Measurements from ENCODE around the gene EIF4E1B.

Gene EIF4E1B

DNA sequence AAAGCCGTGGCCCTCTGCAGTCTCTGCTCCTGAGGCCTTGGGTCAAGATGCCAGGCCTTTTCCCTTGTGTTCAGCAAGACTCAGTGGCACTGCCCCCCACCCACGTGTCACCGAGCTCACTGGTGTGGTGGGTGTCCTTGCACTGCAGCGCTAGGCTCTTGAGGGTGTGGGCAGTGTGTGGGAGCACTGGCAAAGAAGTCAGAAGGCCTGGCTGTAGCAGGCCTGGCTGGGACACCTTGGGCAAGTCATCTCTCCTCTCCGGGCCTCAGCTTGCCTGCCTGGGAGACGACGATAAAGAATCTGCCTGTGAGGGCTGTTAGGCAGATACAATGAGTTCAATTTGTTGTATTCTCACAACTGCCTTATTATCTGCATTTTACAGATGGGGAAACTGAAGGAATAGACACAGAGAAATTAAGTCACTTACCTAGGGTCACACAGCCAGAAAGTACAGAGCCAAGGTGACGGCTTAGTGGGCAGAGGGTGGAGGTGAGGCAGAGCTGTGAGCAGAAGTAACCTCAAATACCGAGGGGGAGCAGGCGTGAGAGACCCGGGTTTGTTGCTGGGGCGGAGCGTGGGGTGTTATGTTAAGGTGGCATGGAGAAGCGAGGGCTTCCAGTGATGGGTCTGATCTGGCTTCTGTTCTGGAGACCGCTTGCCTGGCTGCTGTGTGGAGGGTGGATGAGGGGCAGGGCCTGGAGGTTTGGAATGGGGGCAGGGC lies 18.2 kb downstream of the EIF4E1B start:
- peak overlapping the region; percentile 93 for H3K4me3 ChIP-seq (ENCODE audit: control insufficient read depth, low read depth, low read length)
- DNase-seq (ENCODE audit: low read depth), result no peak
- no peak for TF ChIP-seq CTCF (IDR thresholded peaks at IDR 0.05; ENCODE audit: control insufficient read depth, insufficient read depth, low read depth, low read length, missing control alignments)

GRCh38 chr5:176650354-176650884 lies 19.9 kb downstream of the EIF4E1B start:
- DNase-seq (ENCODE audit: low read depth), result no peak
- no peak overlapping the region for H3K4me3 ChIP-seq (ENCODE audit: control insufficient read depth, low read depth, low read length)

GRCh38 chr5:176651472-176651980 lies 21.1 kb downstream of the EIF4E1B start:
- TF ChIP-seq CTCF (IDR thresholded peaks at IDR 0.05; ENCODE audit: control insufficient read depth, insufficient read depth, low read depth, low read length, missing control alignments), result no peak
- no peak for DNase-seq (ENCODE audit: low read depth)

More at GRCh38 chr5:176650354-176650884, 19.9 kb downstream of the EIF4E1B start:
- TF ChIP-seq CTCF (IDR thresholded peaks at IDR 0.05; ENCODE audit: control insufficient read depth, insufficient read depth, low read depth, low read length, missing control alignments), result no peak

GRCh38 chr5:176652136-176652535 lies 21.7 kb downstream of the EIF4E1B start:
- no peak for DNase-seq (ENCODE audit: low read depth)
- TF ChIP-seq CTCF (IDR thresholded peaks at IDR 0.05; ENCODE audit: control insufficient read depth, insufficient read depth, low read depth, low read length, missing control alignments), result no peak
- H3K4me3 ChIP-seq (ENCODE audit: control insufficient read depth, low read depth, low read length), result no peak overlapping the region

More at GRCh38 chr5:176651472-176651980, 21.1 kb downstream of the EIF4E1B start:
- no peak overlapping the region for H3K4me3 ChIP-seq (ENCODE audit: control insufficient read depth, low read depth, low read length)

GRCh38 chr5:176653401-176654385 lies 23.2 kb downstream of the EIF4E1B start:
- H3K4me3 ChIP-seq (ENCODE audit: control insufficient read depth, low read depth, low read length), result no peak overlapping the region
- TF ChIP-seq CTCF (IDR thresholded peaks at IDR 0.05; ENCODE audit: control insufficient read depth, insufficient read depth, low read depth, low read length, missing control alignments), result no peak
- DNase-seq (ENCODE audit: low read depth), result no peak

- no peak for TF ChIP-seq CTCF (IDR thresholded peaks at IDR 0.05; ENCODE audit: control insufficient read depth, insufficient read depth, low read depth, low read length, missing control alignments)
- no peak for DNase-seq (ENCODE audit: low read depth)
- H3K4me3 ChIP-seq (ENCODE audit: control insufficient read depth, low read depth, low read length), result no peak overlapping the region
These were observed 24.4 kb downstream of the EIF4E1B start for GRCh38 chr5:176654856-176655255.

All from AG09309 (cell line).